ENCODE data around the gene ELF4.

The ELF4 gene

DNA sequence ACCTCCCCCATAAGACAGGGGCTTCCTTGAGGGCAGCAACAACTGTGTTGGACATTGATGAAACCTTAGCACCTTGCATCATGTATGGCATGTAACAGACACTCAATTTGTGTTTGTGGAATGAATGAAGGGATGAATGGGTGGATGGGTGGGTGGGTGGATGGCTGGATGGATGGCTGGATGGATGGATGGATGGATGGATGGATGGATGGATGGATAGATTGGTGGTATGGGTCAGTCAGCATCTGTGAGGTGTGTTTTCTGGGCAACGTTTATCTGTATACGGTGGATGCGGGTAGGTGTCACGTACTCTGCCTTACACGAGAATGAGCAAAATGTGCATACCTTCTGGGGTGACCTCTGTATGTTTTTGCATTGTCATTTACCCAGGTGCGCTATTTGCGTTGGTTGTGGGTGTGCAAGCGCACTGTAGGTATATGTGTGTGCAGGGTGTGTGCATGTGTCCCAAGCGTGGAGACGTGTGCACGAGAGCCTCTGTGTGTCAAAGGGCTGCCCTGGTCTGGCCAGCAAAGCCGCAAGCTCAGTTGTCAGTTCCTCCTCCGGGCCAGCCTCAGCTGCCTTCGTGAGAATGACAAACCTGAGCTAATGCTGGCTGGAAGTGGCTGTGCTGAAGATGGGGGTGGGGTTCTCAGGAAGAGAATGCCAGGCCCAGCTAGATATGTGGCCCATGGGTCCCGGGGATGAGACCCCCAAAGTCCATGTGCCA, 26.5 kb downstream of the ELF4 start:
- DNase-seq = no peak

DNA sequence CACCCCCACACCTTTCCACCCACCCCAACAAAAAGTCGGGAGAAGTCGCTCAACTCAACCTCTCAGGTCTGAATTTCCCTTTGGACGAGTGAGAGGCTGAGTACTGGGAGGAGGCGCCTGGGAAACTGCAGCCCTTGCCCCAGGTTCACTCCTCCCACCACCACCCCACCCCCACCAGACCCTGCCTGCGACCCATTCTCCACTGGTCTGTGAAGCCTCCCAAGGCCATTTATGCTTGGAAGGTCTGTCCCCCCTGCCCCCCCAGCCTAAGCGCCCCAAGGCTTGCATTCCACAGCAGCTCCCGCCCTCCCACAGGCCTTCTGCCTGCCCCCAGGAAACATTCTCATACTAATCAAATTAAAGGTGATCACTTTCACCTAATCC, 27.2 kb downstream of the ELF4 start:
- DNase-seq = no peak

DNA sequence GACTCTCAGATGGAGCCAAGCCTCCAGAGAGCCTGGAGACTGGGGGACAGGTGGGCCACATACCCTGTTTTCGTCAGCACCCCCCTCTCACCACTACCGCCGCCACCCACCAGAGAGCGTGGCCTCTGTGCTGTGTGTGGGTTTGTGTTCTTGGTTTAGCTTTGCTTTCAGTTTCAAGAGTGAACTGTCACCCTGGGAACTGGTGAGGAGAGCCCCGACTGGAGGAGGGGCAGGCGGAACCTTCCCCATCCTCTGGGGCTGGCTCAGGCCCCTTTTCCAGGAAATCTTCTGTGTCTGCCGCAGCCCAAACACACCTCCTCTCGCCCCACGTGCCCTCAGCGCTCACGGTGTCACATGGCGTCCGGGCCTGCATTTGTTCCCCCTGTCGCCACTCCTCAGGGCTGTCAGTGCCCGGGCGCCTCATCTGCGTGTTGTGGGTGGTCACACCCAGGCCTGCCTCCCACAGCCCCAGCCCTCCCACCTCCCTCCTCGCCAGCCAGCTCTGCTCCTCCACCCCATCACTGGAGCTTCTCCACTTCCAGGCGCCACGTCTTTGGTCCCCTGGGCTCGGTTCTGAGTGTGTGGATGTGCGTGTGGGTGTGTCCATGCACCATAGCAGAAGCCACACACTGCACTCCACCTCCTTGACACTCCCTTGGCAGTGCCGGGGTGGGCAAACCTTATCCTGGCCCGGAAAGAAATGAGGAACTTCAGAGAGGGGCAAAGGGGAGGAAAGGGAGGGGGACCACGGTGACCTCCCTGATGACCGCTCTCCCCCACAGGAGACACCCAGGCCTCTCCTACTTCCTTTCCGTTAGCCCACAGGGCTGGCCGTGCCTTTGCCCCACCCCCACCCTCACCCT, 27.8 kb downstream of the ELF4 start:
- no peak for DNase-seq

DNA sequence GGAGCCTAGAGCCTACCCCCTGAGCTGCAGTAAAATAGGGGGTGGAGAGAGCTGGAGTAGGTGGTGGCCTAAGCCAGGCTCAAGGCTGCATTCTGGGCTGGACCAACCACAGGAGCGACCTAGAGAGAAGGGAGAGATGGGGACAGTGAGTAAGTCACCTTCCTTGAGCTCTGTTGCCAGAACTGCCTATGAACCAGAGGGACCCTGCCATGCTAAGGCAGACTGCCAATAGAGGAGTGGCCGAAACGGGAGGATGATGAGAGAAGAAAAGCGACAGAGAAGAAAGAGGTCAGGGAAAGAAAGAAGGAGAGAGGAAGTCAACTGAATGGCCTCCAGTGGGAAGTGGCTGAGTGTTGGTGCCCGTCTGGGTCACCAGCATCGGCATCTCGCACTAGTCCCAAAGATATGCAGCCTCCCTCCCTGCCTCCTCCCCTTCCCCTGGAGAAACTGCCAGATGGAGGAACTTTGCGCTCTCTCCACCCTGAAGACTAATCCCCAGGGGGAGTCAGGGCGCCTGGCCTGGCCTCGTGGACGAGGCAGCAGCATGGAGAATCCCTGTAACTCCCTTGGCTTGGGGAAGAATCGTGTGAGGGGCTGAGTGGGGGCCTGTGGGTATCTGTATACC, 28.8 kb downstream of the ELF4 start:
- DNase-seq = no peak

DNA sequence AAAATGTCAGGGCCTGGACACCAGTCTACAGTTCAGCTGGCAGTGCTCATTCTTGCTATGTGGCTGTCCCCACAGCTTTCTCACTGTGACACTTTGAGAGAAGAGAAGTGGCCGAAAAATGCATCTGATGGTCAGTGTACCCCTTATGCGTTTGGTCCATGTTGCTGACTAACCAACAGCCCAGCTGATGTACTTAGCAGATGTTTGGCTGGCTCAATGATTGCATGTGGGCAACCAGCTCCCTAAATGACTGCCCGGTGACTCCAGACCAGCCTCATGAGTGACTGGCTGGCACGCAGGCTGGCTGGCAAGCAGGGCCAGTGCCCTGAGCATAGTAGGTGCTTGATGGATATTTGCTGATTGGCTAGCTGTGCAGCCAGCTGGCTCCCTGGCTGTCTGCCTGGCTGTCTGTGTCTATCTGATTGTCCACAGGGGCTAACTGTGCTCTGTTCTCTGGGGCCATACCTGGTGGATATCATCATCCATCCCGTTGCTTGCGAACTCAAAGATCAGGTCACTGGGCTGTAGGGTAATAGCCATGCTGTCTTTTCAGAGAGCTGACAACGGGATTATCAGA, 29.4 kb downstream of the ELF4 start:
- DNase-seq = no peak

DNA sequence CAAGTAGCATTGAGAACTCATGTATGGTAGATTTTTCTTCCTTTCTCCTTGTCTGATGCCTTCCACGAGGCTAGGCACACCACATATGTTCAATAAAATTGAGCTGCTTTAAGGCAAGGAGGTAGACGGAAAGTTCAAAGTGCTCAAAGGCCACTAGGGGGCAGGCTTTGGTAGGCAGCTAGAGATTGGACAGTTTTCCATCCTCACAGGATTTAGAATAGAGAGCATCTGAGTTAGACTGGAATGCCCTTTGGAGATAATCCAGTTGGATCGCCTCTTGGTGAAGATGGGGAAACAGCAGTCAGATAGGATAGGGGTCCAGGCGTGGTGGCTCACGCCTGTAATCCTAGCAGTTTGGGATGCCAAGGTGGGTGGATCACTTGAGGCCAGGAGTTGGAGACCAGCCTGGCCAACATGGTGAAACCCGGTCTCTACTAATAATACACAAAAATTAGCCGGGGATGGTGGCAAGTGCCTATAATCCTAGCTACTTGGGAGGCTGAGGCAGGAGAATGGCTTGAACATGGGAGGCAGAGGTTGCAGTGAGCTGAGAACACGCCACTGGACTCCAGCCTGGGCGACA, 30.4 kb downstream of the ELF4 start:
- DNase-seq = no peak

DNA sequence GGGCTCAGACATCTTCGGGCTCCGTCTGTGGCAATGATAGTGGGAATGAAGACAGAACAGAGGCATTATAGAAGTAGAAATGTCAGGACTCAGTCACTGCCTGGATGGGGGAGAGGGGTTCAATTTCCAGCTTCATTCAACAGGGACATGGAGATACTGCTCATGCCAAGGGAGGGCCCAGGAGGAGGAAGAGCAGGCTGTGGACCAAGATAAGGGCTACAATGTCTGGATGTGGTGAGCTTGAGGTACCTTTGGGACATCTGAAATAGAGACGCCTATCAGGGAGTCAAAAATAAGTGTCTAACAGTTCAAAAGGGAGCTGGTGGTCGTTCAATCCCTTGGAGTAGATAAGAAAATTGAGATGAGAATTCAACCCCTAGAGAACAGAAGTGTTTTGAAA, 34.5 kb downstream of the ELF4 start:
- no peak for DNase-seq

DNA sequence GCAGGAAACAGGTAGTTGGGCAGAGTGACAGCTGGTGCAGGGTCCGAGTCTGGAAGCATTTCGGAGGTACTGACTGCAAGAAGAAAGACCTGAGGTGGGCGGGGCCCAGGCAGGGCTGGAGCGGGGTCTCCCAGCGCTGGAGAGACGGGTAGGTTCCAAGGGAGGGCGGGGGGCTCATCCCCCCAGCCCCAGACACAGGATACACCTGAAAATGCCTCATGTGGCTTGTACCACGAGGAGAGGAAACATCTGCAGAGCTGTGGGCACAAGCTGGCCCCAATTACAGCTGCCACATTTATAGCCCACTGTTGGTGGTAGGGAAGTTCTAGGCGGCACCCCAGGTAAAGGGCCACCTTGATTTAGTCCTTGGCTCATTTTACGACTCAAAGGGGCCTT, 38.0 kb downstream of the ELF4 start:
- DNase-seq = no peak

DNA sequence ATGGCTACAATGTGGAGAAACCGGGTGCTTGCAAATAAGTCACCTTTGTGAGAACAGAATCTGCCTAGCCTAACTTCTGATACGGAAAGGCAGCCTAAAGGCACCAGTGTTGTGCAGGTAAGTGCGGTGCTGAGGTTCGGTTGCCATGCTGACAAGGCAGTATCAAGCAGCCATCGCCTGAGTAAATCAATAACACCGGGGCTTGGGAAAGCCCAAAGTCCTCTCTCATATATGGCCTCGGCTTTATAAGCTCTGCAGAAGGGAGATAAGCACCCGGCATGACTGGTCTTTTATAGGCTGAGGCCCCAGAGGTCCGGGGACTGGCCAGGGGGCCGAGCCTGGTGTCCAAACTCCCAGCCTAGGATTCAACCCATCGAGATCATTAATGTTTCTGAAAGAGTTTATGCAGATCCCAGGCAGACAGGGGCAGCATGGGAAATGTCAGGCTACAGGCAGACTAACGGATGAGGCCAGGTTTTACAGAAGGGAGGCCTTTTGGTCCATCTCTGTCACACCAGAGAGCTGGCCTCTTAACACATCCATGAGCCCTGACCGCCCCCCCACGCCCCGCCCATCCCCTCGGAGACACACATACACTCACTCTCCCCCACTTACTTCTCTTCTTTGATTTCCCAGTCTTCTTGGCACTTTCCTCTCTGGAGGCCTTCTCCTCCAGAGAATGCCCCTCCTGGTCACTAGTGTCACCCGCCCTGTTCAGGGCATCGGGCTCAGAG, 38.5 kb downstream of the ELF4 start:
- DNase-seq = no peak

DNA sequence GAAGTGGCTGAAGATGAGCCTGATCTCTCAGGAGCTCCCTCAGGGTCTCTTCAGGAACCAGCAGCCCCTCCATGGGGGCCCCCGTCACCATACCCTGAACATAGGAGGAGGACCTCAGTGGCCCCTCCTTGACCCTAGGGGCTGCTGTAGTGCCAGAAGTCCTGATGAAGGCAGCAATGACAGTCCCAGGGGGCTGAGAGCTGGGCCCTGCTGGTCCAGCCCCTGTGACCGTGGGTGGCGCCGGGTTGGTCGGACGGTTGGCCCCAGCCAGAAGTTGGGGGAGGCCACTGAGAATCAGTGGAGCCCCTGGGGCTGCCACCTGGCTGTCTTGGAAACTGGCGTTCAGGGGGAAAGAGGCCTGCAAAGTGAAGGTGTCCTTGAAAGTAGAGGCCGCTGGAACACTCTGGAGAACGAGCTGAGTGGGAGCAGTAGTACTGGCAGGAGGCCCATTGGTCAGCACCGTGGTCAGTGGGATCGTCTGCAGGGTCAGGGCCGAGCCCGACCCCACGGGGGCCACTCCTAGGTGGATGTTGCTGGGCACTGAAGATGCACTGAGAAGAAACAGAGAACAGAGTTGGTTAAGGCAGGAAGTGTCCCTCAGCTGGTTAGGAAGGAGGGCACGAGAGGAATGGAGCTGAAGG, 43.2 kb downstream of the ELF4 start:
- no peak for DNase-seq

DNA sequence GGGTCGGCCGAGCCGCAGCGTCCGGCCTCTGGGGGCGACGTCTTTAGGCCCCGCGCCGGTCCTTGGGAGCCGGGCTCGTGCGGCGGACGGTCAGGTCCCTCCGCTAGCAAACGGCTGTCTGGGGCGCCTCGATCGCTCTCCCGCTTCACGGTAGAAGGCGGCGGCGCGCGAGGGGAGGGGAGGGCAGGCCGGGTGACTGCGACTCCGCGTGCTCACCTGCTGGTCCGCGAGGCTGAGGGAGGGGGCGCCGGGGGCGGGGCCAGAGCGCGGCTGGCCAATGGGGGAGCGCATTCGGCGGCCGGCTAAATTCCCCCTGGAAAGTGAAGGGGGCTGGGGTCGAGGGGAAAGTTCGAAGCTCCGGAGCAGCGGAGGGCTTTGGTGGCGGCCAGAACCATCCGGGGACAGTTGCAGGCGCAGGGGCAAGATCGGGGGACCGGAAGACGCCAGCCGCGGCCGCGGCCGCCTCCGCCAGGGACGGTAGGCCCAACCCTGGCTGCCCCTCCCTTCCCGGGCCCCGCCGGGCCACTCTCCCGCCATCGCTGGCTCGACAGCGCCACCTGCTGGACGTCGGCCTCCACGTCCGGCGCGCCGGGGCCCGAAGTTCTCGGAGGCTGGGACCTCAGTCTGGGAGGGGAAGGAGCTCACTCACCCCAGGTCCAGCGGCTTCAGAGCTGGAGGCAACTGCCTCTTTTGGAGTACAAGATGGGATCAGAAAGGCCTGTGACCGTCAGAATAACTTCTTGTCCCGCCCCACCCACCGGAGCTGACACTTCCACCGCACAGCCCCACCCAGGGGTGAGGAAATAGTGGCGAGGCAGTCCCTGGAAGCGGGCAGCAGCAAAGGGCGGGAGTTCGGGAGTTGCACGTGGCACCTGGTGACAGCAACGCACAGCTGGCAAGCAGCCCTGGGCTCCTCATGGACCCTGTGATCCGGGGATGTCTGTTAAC, 49.9 kb downstream of the ELF4 start:
- peak; percentile 23 for DNase-seq

DNA sequence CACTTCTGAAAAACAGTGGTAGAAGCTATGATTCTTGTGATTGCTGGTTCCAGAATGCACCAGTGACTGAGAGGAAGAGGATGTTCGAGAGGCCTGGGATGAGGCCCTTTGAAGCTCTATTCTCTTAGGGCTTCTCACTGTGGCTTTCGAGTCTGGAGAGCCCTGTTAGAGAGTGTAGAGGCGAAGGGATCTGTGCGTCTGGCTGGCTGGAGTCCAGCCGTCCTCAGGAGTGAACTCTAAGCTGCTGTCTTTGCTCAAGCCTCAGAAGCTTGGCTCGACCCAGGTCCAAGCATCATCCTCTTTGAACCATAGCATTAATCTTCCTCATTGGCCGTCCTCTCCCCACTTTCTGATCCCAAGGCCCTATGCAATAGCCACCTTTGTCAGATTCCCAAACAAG, 51.6 kb downstream of the ELF4 start:
- DNase-seq = no peak

DNA sequence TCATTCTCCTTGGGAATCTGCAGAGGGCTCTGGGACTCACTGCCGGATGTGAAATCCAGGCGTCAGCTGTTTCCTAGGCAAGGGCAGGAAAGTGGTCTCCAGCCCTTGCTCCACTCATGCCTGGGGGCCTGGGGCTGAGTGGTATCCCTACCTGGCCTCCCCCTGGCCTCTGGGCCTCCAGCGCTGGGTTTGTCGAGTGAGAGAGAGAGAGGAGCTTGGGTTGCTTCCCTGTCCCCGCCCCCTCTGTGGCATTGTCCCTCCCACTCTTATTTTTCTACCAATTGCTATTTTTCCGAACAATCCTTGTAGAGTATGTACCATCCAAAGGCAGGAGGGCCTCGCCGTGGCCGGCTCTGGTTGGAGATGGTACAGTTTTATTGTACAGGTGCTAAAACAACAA, 53.1 kb downstream of the ELF4 start:
- DNase-seq = no peak

DNA sequence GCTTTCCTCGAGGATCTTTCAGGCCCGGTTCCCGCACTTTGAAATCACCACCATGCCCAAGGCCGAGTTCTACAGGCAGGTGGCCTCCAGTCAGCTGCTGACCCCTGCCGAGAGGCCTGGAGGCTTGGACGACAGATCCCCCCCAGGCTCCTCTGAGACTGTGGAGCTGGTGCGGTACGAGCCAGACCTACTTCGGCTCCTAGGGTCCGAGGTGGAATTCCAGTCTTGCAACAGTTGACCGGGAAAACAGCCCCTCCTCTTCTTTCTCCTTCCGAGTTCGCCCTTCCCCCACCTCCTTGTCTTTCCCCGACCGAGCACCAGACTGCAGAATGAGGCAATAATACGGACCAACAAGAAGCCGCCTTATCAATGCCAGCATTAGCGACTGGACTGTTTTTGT, 54.4 kb downstream of the ELF4 start:
- no peak for DNase-seq

DNA sequence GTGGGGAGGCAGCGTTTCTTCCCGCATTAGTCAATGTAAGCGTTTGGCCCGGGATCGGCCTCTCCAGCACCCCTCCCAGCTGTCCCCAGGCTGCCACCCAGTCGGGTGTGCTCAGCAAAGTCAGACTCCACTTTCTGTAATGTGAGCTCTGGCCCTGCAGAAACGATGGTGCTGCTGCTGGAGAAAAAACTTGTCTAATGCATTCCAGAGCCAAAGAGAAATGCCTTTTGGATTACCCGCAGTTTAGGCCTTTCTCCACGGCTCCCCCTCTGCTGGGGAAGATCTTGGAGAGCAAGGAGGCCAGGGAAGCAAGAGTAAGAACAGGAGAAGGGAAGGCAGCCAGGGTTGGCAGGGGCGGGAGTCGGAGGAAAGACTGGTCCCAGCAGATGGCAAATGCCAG, 55.2 kb downstream of the ELF4 start:
- no peak for DNase-seq

DNA sequence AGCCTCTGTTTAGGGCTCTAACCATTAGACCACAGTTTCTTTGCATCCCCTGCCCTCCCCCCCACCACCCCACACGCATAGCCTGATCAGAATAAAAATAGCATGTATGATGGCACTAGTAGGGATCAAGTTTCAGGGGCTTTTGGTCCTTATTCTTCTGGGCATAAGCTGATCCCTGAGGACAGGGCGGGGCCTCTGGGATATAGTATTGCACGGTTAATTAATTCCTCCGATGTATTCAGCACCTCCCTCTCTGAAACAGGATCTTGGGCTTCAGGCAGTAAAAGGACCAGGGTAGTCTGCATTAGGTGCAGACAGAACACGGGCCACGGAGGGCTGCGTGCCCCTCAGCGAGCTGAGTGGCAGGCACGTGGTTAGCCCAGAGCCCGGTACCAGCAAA, 57.1 kb downstream of the ELF4 start:
- DNase-seq = no peak

DNA sequence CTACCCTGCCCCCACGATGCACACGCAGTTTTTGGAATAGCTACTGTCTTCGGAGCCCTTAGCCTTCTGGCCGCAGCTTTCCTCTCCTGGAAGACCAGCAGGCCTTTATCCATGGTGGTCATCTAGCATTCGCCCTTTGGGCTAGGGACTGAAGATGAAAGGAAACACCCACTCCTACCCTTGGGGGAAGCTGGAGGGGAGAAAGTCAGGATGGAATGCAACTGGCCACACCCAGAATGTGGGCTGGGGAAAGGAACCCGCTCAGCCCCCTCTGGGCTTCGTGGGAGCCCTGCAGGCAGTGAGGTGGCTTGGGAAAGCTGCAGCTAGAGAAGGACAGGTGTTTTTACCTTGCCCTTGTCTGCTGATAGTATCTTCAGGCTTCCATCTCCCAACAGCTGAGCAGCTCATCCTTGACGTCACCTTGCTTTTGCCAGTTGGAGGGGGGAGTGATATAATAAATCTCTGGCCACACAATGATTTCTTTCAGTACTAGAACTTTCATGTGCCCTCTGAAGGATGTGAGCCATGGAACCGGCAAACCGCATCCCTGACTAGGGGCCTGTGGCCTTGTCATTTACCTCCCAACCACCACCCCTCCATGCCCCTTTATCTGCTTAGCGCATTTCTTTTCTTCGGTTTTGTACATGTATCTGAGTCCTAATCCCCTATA, 59.0 kb downstream of the ELF4 start:
- DNase-seq = no peak

DNA sequence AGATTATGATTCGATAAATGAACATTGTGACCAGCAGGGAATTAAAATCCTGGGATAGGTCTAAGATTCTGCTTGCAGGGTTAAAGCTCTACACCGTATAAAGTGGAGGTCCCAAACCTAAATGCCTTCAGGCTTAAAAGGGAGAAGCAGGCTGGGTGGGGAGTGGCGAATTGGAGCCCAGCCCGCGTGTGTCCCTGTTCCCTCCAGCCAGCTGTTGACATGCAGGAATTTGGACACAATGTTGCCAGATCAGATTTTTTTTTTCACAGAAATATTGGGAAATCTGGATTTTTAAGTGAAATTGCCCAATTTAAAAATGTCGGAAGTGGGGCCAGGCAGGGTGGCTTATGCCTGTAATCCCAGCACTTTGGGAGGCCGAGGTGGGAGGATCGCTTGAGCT, 60.5 kb downstream of the ELF4 start:
- DNase-seq = no peak

DNA sequence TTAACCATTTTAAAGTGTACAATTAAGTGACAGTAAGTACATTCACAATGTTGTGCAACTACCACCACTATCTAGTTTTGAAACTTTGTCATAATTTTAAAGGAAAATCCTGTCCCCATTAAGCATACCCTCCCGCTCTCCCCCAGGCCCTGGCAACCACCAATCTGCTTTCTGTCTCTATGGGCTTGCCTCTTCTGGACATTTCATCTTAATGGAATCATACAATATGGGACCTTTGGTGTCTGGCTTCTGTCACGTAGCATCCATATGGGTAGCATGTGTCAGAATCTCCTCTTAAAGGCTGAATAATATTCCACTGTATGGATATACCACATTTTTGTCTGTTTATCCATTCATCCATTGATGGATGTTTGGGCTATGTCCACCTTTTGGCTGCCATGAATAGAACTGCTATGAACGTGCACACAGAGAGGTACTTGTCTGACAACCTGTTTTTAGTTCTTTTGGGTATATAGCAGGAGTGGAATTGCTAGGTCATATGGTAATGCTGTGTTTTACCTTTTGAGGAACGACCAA, 61.5 kb downstream of the ELF4 start:
- DNase-seq = no peak

DNA sequence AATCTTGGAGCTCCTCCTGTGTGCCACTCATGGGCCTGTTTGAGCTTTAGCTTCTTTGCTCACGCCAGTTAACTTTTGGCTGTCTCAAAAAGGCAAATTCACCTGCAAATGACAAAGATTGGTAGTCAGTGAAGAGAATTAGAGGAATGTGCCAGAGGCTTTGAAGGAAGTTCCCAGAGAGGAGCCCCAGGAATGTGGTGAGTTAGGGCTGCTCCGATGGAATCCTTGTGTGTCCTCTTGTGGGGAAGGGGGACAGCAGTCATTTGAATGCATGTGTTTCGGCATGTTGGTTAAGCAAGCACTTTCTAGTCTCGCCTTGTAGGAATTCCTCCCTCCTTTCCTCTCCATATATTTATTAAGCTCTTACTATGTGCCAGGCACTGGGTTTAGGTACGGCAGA, 62.9 kb downstream of the ELF4 start:
- no peak for DNase-seq

Data from NCI-H1417 treated with DMSO at 0.1 percent for 48 hours (cell line).